KBM-7 (cell line): ENCODE data around the gene DUSP7.
A peak's percentile ranks its signal among the peaks of the same experiment; 100 is the strongest.
"Not testable (repeated sequence)": the region's sequence is repeated elsewhere in the genome, so short reads cannot be mapped to it uniquely, and the experiment has no call there.

Experiments
- DNase-seq: peaks from one replicate; pipeline ENCODE4 v3.0.0-alpha.2; 2015
- in situ Hi-C: fragments of 300-500 bp; cut with MboI; formaldehyde crosslinking; loops from 2 replicates; pipeline ENCODE4 v1.14.3; 2020; ENCODE audit warnings: low sequenced_read_pairs, low pct_unique_long_range_greater_than_20kb, mixed read lengths

Gene DUSP7

DNA sequence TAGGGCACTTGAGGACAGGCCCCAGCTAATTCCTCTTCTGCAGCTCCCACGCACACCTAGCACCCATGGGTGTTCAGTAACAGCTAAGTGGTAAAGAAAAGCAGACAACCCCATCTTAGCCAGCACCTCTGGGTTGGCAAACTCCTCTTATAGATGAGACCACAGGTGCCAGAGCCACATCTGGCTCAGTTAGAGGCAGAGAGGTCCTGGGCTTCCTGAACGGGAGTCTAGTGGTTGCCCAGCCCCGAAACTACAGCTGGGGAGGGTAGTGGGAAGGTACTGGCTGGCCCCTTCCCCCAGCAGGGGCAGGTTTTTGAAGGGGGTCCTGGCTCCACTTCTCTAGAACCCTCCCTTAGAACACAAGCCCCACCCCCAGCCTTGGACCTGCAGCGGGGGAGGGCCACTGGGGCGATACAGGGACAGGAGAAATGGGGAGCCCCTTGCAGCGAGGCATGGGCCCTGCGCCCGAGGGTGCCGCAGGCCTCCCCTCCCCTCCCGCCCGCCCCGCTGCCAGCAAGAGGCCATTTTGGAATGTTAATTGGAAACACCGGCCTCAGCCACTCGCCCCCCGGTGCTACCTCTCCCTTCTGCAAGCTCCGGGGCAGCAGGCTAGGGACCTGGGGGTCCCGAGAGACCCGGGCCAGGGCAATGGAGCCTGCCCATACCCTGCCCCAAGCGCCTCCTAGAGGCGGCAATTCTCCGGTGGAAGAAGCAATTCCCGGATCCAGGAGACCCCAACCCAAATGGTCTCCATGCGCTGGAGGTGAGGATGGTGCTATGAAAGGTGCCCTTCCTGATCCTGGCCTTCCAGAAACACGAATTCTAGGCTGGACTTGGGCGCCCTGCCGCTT lies 1.5 kb downstream of the DUSP7 start:
- DNase-seq: peak; percentile 26
- in situ Hi-C loops: no loop called here

DNA sequence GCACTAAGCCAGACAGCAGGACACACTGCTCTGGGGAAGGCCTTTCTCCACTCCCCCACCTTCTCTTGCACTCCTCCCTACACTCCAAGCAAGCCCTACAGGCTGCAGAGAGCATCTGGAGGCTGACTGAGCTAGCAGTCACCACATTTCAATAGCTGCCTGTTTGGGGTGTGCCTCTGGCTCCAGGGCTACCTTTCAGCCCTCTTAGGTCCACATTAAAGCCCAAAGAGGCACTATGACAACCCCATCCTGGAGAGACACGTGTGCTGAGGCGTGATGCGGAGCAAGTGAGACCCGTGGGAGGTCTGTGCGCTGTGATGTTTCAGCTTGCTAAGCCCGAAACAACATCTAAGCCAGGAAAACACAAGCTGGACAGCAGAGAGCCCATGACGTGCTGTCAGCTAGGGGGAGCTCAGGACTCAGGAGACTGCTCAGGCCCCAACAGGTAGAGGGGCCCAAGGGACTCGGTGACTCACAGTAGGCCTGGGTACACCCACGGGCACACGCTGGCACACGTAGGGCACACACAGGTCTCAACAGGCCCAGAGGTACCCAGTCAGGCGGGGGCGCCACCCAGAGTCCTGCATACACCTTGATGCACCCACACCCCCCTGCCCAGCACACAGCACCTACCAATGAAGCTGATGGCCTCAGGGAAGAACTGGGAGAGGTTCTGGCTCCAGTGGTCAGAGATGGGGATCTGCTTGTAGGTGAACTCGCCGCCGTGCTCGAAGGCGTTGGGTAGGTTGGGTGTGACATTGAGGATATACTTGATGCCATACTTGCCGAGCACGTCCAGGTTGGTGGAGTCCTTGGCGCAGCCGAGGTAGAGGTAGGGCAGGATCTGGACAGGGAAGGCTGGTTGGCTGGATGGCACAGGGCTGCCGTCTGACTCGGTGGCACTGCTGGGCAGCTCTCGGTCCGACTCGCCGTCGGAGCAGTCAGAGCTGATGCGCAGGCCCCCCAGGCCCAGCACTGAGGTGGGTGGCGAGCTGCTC lies 2.8 kb downstream of the DUSP7 start:
- DNase-seq: peak; percentile 52
- in situ Hi-C loops: no loop called here

DNA sequence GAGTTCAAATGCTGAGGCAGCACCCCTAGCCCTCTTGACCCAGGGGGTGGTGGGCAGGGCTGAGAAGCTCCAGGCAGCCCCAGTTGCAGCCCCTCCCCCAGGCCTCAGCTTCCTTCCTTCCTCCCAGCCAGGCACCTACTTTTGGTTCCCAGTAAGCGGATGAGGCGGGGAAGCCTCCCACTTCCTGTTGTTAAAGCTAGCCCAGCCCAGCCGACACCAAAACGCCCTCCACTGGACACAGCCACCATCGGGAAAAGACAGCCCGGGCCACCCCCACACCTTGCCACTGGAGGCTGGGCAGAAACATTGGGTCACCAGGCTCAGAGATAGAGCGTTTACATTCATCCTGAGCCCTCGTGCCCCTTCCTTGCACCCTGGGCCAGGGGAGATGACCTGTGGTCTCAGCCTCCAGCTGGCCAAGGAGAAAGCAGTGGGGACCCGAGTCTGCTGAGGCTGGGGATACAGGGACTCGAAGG lies 3.5 kb downstream of the DUSP7 start:
- in situ Hi-C loops: no loop called here
- DNase-seq: peak; percentile 91

DNA sequence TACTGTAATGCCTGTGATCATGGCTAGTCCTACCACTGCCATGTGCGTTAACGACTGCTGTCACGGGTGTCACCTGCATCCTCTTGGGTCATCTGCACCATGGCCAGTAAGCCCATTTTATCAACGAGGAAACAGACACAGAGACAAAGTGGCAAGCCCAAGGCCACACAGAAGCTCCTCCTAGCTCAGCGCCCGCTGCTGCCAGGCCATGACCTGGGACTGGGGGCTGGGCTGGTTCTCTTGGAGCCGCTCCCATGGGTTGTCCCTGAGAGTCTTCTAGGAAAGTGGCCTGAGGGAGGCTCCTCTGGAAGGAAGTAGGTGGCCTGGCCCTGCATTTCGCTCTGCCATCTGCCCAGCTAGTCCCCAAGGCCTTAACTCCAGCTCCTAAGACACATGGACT lies 4.9 kb downstream of the DUSP7 start:
- in situ Hi-C loops: no loop called here
- DNase-seq: no peak

DNA sequence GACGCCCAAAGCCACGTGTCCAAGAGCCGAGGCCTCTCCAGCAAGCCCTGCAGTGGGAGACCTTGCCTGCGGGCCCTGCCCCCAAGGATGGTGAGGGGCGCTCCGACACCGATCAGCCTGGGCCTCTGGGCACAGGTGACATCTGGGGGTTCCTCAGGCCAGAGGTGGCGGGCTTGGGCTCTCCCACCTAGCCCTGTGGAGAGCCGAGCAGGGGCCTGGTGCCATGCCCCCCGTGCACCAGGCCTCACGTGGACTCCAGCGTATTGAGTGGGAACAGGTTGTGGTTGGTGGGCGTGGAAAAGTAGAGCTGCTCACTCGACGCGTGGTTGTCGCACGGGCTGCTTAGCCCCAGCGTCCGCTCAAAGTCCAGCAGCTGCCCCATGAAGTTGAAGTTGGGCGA lies 5.8 kb downstream of the DUSP7 start:
- in situ Hi-C loops: no loop called here
- DNase-seq: no peak

DNA sequence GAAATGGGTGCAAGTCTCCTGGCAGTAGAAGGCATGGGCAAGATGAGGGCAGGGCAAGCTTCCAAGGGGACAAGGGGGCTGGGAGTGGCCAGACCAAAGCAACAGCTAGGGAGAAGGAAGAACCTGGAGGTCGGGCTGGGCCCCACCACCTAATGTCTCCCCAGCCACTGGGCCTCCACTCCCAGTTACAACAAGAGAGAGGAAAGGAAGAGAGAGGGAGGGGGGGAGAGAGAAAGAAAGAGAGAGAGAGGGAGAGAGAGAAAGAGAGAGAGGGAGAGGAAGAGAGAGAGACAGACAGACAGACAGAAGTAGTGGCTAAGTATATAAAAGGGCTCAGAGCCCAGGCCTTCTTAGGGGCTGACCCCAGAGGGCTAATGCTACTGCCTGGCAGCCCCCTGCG lies 6.9 kb downstream of the DUSP7 start:
- DNase-seq: no peak
- in situ Hi-C loops: no loop called here

DNA sequence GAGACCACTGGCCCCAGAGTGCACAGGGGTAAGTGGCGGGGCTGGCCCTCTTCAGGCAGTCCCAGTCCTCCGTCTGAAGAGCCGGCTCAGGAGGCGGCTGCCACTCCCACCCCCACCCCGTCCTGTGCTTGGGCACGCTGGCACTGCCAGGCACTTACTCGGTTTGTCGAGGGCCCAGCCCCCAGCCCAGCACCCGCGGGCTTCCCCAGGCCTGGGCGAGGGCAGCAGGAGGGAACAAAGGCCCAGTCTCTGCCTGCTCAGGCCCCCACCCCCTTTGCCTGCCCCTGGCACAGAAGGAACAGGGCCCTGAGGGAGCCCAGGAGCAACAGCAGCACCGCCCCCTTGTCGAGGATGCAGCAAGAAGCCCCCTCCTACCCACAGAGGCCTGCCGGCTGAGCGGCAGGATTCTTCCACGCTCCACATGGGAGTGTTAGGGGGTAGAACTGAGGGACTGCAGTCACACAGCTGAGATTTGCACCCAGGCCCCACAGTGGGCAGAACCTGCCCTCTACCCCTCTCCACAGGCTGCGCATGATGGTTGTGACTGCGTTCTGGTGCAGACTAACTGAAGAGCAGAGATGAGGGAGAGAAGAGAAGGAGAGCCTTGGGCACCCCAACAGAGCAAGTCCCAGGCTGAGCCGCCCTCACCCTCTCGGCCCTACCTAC lies 8.9 kb downstream of the DUSP7 start:
- no peak for DNase-seq
- in situ Hi-C loops: no loop called here

DNA sequence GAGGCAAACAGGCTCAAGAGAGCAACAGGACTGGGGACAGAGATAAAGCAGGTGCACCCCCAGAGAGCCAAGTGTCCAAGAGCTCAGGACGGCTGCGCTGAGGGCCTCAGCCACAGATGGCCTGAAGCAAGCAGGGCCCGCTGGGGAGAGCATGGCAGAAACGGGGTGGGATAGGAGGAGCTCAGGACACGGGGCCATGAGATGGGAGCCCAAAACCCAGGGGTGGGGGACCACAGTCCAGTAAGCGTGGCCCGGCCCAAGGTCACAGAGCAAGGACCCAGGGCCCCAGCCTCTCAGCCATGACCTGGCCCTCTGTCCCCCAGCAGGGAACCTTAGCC lies 9.5 kb downstream of the DUSP7 start:
- in situ Hi-C loops: no loop called here
- no peak for DNase-seq

DNA sequence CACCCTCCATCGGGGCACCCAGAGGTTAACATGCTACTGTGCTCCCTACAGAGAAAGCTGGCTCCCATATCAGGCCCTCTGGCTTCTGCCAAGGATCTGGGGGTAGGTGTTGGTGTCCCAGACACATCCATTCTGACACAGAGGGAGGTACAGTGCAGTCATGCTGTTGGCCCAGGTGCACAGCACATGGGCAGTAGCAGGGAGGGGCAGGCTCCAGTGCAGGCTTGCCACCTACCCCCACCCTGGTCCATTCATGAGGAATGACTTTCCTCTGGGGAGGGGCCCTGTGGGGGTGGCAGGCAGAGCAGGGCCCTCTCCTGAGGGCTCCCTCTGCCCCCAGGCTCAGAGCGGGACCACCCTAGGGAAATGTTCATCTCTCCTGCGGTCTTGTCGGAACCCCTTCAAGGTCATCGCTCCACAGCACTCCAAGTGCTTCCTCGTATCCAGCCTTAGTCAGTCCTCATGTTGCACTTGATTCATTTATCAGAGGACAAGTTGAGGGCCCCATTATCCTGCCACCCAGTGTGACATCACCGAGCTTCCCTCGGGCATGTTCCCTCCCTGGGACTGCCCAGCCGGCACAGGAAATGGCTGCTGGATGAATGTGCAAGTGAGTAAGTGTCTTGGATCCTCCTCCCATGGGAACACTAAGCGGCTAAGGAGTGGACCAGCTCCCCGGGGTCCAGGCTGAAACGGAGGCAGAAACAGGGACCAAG lies 10.0 kb downstream of the DUSP7 start:
- in situ Hi-C loops: no loop called here
- no peak for DNase-seq

DNA sequence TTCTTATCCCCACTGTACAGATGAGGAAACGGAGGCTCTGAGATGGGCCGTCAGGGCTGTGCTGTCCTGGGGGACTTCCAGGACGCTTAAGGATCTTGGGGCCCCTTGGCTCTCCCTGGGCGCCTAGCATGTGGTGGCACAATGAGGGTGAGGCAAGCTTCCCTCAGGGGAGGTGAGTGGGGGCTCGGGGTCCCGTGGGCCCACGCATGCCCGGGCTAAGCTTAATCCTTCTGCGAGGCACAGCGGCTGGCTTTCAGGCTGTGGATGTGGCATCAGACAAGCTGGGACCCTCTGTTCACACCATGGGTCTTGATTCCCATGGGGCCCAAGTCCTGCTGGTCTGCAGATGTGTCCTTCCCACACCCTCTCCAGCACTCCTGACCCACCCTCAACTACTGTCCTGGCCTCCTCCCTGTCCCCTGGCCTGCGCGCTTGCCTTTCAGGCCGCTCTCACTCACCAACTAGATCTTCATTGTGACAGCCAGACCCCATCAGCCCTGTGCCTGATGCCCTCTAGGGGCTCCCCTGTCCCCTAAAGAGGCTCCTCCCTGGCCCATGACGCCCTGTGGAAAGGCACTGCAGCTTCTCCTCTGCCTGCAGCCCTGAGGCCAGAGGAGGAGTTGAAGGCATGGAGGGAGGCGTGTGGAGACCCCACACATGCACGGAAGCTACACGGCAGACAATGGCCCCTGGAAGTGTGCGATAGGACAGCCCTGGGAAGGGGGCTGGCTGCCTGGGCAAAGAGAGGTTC lies 11.3 kb downstream of the DUSP7 start:
- in situ Hi-C loops: no loop called here
- DNase-seq: peak; percentile 18

DNA sequence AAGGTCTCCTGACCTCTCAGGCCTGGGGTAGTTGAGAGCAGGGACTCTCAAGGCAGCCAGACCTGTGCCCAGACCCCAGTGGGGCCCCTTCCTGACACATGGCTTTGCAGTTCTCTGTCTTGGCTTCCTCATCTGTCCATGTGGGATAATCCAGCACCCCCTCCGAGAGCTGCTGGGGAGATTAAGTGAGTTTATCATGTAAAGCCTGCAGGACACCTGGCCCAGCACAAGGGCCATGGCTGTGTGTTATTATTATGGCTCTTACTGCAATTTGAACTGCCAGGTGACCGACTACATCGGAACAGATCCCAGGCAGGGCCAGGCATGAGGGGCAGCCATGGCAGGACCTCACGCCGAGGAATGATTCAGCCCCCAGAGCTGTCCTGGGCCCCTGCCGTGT lies 12.6 kb downstream of the DUSP7 start:
- DNase-seq: no peak

DNA sequence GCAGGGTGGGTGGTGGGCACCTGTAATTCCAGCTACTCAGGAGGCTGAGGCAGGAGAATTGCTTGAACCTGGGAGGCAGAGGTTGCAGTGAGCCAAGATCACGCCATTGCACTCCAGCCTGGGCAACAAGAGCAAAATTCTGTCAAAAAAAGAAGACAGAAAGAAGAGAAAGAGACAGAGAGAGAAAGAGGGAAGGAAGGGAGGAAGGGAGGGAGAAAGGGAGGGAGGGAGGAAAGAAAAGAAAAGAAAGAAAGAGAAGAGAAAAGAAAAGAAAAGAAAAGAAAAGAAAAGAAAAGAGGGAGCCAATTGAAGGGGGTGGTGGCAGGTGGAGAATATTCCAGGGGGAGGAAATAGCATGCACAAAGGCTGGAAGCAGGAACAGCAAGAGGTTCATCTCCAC lies 13.3 kb downstream of the DUSP7 start:
- in situ Hi-C loops, DNase-seq: not testable (repeated sequence)

More for the DNA sequence above, 12.6 kb downstream of the DUSP7 start:
- in situ Hi-C loops: no loop called here

DNA sequence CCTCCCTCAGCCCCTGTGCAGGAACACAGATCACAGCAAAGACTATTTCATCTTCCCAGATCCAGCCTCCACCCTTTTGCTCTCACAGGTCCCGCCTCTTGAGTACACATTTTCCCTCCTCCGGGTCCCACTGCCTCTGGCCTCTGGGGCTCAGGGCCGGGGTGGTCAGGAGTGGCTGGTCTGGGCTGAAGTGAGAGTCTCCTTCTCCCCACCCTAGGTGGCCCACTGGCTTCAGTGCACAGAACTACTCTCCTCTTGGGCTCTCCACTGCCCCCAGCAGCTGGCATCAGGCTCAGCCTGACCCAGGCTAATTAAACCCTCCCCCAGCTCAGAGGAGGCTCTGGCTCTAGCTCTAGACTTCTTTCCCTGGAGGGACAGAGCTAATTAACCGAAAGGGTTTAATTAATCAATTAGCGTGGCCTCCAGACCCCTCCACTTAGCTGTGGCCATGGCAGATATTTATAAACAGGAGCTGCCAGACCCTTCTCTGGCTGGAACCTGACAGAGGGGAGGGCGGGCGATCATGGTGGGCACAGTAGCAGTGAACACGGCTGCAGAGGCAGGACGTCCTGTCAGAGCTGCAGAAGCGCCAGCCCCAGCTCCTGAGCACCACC lies 15.1 kb downstream of the DUSP7 start:
- in situ Hi-C loops: no loop called here

DNA sequence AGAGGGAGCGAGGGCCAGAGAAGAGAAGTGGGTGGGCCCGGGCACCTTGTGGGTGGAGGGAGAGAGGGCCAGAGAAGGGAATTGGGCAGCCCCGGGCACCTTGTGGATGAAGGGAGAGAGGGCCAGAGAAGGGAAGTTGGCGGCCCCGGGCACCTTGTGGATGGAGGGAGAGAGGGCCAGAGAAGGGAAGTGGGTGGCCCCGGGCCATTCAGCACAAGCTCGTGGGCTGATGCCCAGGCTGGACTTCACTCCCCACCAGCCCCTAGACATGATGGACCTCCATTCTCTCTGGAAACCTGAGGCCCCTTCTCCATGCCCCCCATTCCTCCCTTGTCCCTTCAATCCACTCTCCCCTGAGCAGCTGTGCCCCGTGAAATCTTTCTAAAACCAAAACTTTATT lies 15.8 kb downstream of the DUSP7 start:
- DNase-seq: no peak
- in situ Hi-C loops: no loop called here

More for the DNA sequence above, 15.1 kb downstream of the DUSP7 start:
- DNase-seq: peak; percentile 21

DNA sequence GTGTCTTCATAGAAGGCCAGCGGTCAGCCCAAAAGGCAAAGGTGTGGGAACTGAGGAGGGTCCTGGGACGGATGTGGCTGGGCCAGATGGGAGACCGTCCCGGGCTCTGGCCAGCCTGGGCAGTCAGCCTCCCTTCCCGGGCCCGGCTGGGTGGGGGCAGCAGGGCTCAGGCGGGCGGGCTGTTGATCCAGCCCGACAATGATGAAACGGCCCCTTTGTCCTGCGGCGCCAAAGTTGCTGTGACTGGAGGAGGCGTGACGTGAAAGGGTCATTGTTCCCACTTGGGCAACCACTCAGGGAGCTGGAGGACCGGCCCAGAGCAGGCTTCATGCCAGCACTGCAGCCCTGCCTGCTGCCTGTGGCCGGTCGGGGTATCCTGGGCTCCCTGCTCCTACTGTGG lies 16.5 kb downstream of the DUSP7 start:
- no peak for DNase-seq
- in situ Hi-C loops: no loop called here

DNA sequence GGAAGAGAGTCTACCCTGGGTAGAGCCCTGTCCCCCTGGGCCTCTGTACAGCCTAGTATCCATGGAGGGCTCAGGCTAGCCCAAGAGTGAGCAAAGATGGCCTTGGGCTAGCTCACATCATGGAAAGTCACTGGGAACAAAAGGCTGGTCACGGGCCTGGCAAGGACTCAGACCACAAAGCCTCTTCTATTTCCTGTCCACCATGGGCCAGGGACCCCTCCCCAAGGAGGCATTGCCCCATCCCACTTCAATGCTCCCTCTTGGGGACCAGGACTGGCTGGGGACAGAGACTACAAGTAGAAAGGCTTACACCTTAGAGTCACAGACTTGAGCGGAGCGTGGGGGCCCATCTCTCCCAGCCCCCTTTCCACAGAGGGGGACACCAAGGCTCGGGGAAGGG lies 16.9 kb downstream of the DUSP7 start:
- DNase-seq: no peak
- in situ Hi-C loops: no loop called here

DNA sequence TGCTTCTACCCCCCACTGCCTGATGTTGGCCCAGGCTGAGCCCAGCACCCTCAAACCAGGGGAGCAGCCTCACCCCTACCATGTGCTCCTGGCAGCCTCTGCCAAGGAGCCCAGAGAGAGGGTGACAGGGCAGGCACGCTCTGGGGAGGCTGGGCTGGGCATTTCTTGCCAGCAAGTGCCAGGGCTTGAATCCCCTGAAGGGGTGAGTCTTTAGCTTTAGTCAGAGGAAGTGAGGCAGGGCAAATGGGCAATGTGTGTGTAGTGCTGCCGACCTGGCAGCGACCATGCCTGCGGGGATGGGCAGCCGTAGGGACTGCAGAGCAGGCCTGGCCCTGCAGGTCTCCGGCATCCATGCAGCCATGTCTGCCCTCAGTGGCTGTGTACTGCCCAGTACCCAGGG lies 18.1 kb downstream of the DUSP7 start:
- DNase-seq: no peak
- in situ Hi-C loops: no loop called here

DNA sequence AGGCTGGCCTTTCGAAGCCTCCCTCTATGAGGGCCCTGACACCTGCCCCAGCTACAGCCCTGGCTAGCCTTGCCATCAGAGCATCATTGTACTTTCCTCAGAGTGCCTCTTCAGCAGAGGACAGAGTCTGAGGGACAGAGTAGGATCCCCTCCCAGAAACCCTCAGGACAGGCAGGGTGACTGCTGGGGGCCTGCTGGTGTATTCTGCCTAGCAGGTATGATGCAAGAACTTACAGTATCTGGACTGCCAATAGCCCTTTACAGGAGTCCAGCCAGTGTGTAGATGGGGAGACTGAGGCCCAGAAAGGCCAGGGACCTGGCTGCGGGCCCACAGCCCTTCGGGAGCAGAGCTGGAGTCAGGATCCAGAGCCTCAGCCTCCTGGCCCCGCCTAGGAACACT lies 19.1 kb downstream of the DUSP7 start:
- no peak for DNase-seq
- in situ Hi-C loops: no loop called here
